ENCODE data around the gene MCTP2.

DNA sequence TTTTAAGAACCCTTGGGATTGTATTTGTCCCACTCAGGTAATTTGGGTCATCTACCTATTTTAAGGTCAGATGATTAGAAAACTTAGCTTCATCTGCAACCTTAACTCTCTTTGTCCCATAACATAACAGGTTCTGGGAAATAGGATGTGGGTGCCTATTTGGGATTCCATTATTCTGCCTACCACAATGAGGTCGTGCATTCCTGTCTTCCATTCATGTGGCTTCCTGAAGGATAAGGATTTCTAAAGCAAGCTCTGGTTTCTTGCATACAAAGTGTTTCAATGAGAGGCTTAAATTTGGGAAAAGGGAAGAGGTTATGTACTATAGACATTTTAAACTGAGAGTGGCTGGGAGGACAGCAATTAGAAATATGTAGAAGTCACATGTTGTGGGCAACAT, 190.3 kb downstream of the MCTP2 start:
- TF ChIP-seq, protein P1, sequence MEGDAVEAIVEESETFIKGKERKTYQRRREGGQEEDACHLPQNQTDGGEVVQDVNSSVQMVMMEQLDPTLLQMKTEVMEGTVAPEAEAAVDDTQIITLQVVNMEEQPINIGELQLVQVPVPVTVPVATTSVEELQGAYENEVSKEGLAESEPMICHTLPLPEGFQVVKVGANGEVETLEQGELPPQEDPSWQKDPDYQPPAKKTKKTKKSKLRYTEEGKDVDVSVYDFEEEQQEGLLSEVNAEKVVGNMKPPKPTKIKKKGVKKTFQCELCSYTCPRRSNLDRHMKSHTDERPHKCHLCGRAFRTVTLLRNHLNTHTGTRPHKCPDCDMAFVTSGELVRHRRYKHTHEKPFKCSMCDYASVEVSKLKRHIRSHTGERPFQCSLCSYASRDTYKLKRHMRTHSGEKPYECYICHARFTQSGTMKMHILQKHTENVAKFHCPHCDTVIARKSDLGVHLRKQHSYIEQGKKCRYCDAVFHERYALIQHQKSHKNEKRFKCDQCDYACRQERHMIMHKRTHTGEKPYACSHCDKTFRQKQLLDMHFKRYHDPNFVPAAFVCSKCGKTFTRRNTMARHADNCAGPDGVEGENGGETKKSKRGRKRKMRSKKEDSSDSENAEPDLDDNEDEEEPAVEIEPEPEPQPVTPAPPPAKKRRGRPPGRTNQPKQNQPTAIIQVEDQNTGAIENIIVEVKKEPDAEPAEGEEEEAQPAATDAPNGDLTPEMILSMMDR (IDR thresholded peaks at IDR 0.05) = no peak
- TF ChIP-seq EZH2 (IDR thresholded peaks at IDR 0.05; ENCODE audit: borderline replicate concordance, insufficient read depth, low read depth, low read length, poor library complexity, severe bottlenecking) = no peak
